WTC11 (cell line): Measurements from ENCODE around the gene HMHB1. TPM values are rescaled to one million over a fixed set of nuclear protein-coding genes. Genes with fewer than 3 reads are reported as not detected.

Experiments used
- ATAC-seq: fragments of 200-7000 bp; cut with Tn5 transposase; 2 replicates; pipeline ENCODE4 v1.10.0; 2021; ENCODE audit warnings: mild to moderate bottlenecking, moderate library complexity
- CTCF ChIA-PET: fragments of 300-600 bp; sonication (Branson Sonifier 250); formaldehyde crosslinking; loops from one replicate; lab custom pipeline; 2021; ENCODE audit warnings: antibody characterized with exemption; lab: Charles Lee
- POLR2A ChIA-PET: fragments of 350-600 bp; sonication (Branson Sonifier 250); formaldehyde crosslinking; loops from one replicate; lab custom pipeline; 2021; ENCODE audit warnings: antibody characterized with exemption; lab: Charles Lee
- DNase-seq: peaks from one replicate; pipeline ENCODE4 v3.0.0; 2021; ENCODE audit warnings: low spot score
- H3K27ac Mint-ChIP-seq: 2 replicates; pipeline ENCODE4 v1.8.0; 2021; ENCODE audit warnings: mixed read lengths
- H3K27me3 Mint-ChIP-seq: 2 replicates; pipeline ENCODE4 v1.8.0; 2021; ENCODE audit warnings: low read depth, mild to moderate bottlenecking, moderate library complexity, mixed read lengths
- H3K36me3 Mint-ChIP-seq: 2 replicates; pipeline ENCODE4 v1.8.0; 2021; ENCODE audit warnings: mixed read lengths
- H3K4me1 Mint-ChIP-seq: 2 replicates; pipeline ENCODE4 v1.8.0; 2022; ENCODE audit warnings: mixed read lengths
- H3K4me3 Mint-ChIP-seq: 2 replicates; pipeline ENCODE4 v1.8.0; 2021; ENCODE audit warnings: mild to moderate bottlenecking, moderate library complexity, mixed read lengths
- H3K9me3 Mint-ChIP-seq: 2 replicates; pipeline ENCODE4 v1.8.0; 2021; ENCODE audit warnings: mixed read lengths
- AR ChIP-seq: fragments of 250-450 bp; sonication (Bioruptor Pico); IDR thresholded peaks from 2 replicates; pipeline ENCODE4 v1.9.0; 2021; ENCODE audit warnings: mild to moderate bottlenecking
- ATF3 ChIP-seq: sonication (generic); formaldehyde crosslinking; conservative IDR thresholded peaks from 2 replicates; pipeline ENCODE4 v1.8.1; 2022; ENCODE audit warnings: mild to moderate bottlenecking, missing genetic modification reagents
- CREB1 ChIP-seq: sonication (generic); formaldehyde crosslinking; IDR thresholded peaks from 2 replicates; pipeline ENCODE4 v1.8.0; 2023; ENCODE audit warnings: mild to moderate bottlenecking, missing genetic modification reagents
- CREM ChIP-seq: sonication (generic); formaldehyde crosslinking; IDR thresholded peaks from 2 replicates; pipeline ENCODE4 v1.8.1; 2022; ENCODE audit warnings: mild to moderate bottlenecking, missing genetic modification reagents, moderate library complexity
- CTCF ChIP-seq: fragments of 200-600 bp; IDR thresholded peaks from 2 replicates; pipeline ENCODE4 v1.8.0; 2022; ENCODE audit warnings: antibody characterized with exemption
- E2F5 ChIP-seq: sonication (generic); formaldehyde crosslinking; IDR thresholded peaks from 2 replicates; pipeline ENCODE4 v1.8.1; 2022; ENCODE audit warnings: mild to moderate bottlenecking, moderate library complexity, missing genetic modification reagents
- FOXJ3 ChIP-seq: sonication (generic); formaldehyde crosslinking; IDR thresholded peaks from 2 replicates; pipeline ENCODE4 v1.9.0; 2021; ENCODE audit warnings: missing genetic modification reagents, mild to moderate bottlenecking, borderline replicate concordance
- HMGXB4 ChIP-seq: sonication (generic); formaldehyde crosslinking; IDR thresholded peaks from 2 replicates; pipeline ENCODE4 v1.8.1; 2023; ENCODE audit warnings: mild to moderate bottlenecking, moderate library complexity, missing genetic modification reagents
- NFE2L1 ChIP-seq: sonication (generic); formaldehyde crosslinking; IDR thresholded peaks from 2 replicates; pipeline ENCODE4 v1.8.1; 2023; ENCODE audit warnings: missing genetic modification reagents
- NFYB ChIP-seq: sonication (generic); formaldehyde crosslinking; conservative IDR thresholded peaks from 2 replicates; pipeline ENCODE4 v1.8.0; 2022; ENCODE audit warnings: low read depth, missing genetic modification reagents
- NR1H2 ChIP-seq: sonication (generic); formaldehyde crosslinking; IDR thresholded peaks from 2 replicates; pipeline ENCODE4 v1.9.0; 2021; ENCODE audit warnings: mild to moderate bottlenecking, moderate library complexity, missing genetic modification reagents
- OVOL2 ChIP-seq: fragments of 250-450 bp; sonication (Bioruptor Pico); IDR thresholded peaks from 2 replicates; pipeline ENCODE4 v1.9.0; 2021; ENCODE audit warnings: mild to moderate bottlenecking, borderline replicate concordance
- RELA ChIP-seq: sonication (generic); formaldehyde crosslinking; IDR thresholded peaks from 2 replicates; pipeline ENCODE4 v1.8.1; 2022; ENCODE audit warnings: missing genetic modification reagents, mild to moderate bottlenecking, borderline replicate concordance
- SOX15 ChIP-seq: fragments of 250-450 bp; sonication (Bioruptor Pico); IDR thresholded peaks from 2 replicates; pipeline ENCODE4 v1.9.0; 2021; ENCODE audit warnings: mild to moderate bottlenecking
- USF2 ChIP-seq: sonication (generic); formaldehyde crosslinking; IDR thresholded peaks from 2 replicates; pipeline ENCODE4 v1.8.1; 2023; ENCODE audit warnings: mild to moderate bottlenecking, missing genetic modification reagents, moderate library complexity
- ZMAT4 ChIP-seq: fragments of 250-450 bp; sonication (Bioruptor Pico); IDR thresholded peaks from 2 replicates; pipeline ENCODE4 v1.9.0; 2021; ENCODE audit warnings: mild to moderate bottlenecking
- ZNF121 ChIP-seq: sonication (generic); formaldehyde crosslinking; IDR thresholded peaks from 2 replicates; pipeline ENCODE4 v1.8.0; 2023; ENCODE audit warnings: missing genetic modification reagents
- ZNF219 ChIP-seq: sonication (generic); formaldehyde crosslinking; IDR thresholded peaks from 2 replicates; pipeline ENCODE4 v1.8.0; 2023; ENCODE audit warnings: missing genetic modification reagents, mild to moderate bottlenecking, borderline replicate concordance
- ZNF232 ChIP-seq: sonication (generic); formaldehyde crosslinking; IDR thresholded peaks from 2 replicates; pipeline ENCODE4 v1.8.0; 2022; ENCODE audit warnings: mild to moderate bottlenecking, missing genetic modification reagents
- ZNF671 ChIP-seq: fragments of 250-450 bp; sonication (Bioruptor Pico); IDR thresholded peaks from 2 replicates; pipeline ENCODE4 v1.8.0; 2021; ENCODE audit warnings: mild to moderate bottlenecking
- total RNA-seq: library from RNA; stranded (reverse); gene quantifications from 3 replicates; pipeline ENCODE4 v1.2.3, GENCODE V29; 2021

HMHB1 gene
- total RNA-seq, 1 experiment from 2014 or later: not detected

GRCh38 chr5:143800715-143801114 lies 11.2 kb upstream of the HMHB1 start:
- no peaks in the 10 kb centered on the region for H3K4me1 Mint-ChIP-seq
- no peaks in the 10 kb centered on the region for H3K9me3 Mint-ChIP-seq
- H3K27me3 Mint-ChIP-seq: no peaks in the 10 kb centered on the region
- no peak overlapping the region for H3K4me3 Mint-ChIP-seq
- no peak for ATAC-seq
- CTCF ChIA-PET: interaction anchor here (0.5 kb wide), 1 partner anchor 520 kb away, joined by 5 read pairs; no protein-coding TSS in a partner anchor
- no peaks in the 10 kb centered on the region for H3K36me3 Mint-ChIP-seq
- no peak for DNase-seq
- POLR2A ChIA-PET: no interaction called here
- no peak overlapping the region for H3K27ac Mint-ChIP-seq
- TF ChIP-seq ZNF219 (no peak), E2F5 (CRISPR knock-in tag) (no peak), CREM (no peak), CREB1 (CRISPR knock-in tag) (no peak), AR (no peak), USF2 (CRISPR knock-in tag) (no peak), NFYB (no peak), SOX15 (CRISPR knock-in tag) (no peak), ZNF121 (CRISPR knock-in tag) (no peak), ZMAT4 (CRISPR knock-in tag) (no peak), HMGXB4 (CRISPR knock-in tag) (no peak), NFE2L1 (no peak)

GRCh38 chr5:143801252-143801939 lies 10.6 kb upstream of the HMHB1 start:
- peak; percentile 32; the same call in 1 of the 2 replicates for ATAC-seq
- DNase-seq: no peak
- no peak overlapping the region for H3K27ac Mint-ChIP-seq
- no peaks in the 10 kb centered on the region for H3K4me1 Mint-ChIP-seq
- CTCF ChIA-PET: no interaction called here
- H3K36me3 Mint-ChIP-seq: no peaks in the 10 kb centered on the region
- H3K27me3 Mint-ChIP-seq: no peaks in the 10 kb centered on the region; the same call in 1 of the 2 replicates
- POLR2A ChIA-PET: no interaction called here
- H3K4me3 Mint-ChIP-seq: no peak overlapping the region
- no peaks in the 10 kb centered on the region for H3K9me3 Mint-ChIP-seq
- no peak for TF ChIP-seq AR
- no peak for TF ChIP-seq NFE2L1
- TF ChIP-seq ZNF671 (CRISPR knock-in tag): no peak
- no peak for TF ChIP-seq ATF3 (CRISPR knock-in tag)
- no peak for TF ChIP-seq OVOL2
- TF ChIP-seq NR1H2: no peak
- TF ChIP-seq ZNF232 (CRISPR knock-in tag): no peak
- TF ChIP-seq CTCF: no peak
- no peak for TF ChIP-seq RELA (CRISPR knock-in tag)
- no peak for TF ChIP-seq FOXJ3 (CRISPR knock-in tag)
